Stimulated activated CD8-positive, alpha-beta memory T cell treated with anti-CD3 and anti-CD28 coated beads, Interleukin-15, amount 100 ng/mL, for 1 hour (primary cell): ENCODE data around the gene ZNF518A.
"Not testable (repeated sequence)": the region's sequence is repeated elsewhere in the genome, so short reads cannot be mapped to it uniquely, and the experiment has no call there.

ENCODE experiments used
- DNase-seq: peaks from one replicate; pipeline ENCODE4 v3.0.0-alpha.2; 2020; ENCODE audit warnings: low read depth

Gene ZNF518A

DNA sequence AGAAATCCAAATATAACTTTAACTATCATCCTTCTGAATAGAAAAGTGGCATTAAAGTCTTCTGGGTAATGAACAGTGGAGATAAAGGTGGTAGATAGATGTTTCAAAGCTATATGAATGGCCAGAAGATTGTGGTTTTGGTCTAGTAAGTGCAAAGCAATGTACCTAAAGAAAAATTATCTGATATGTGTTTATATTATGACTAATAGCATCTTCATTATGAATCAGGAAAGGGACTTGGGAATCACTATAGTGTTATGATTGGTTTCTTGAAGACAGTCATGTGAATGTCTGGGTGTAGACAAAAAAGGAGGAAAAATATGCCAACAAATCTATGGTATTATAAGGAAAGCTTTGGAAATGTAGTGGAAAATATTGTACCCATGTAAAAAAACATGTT is 3.0 kb downstream of the ZNF518A start:
- no peak for DNase-seq

GRCh38 chr10:96136810-96137209 is 6.7 kb downstream of the ZNF518A start:
- no peak for DNase-seq

DNA sequence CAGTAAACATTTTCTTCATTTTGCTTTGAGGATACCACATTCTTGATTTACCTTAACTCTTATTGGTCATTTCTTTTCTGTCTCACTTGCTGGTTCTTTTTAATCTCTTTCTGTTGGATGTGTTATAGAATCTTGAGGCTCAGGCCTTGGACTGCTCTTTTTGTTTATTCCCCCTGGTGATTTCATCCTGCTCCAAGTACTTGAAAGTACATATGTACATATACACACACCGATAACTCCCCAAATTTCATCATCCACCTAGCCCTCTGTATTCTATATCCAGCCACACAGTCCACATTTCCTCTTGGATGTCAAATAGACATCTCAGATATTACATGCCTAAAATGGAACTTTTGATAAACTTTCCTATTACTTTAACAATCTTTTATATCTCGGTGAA is 7.5 kb downstream of the ZNF518A start:
- DNase-seq = no peak

DNA sequence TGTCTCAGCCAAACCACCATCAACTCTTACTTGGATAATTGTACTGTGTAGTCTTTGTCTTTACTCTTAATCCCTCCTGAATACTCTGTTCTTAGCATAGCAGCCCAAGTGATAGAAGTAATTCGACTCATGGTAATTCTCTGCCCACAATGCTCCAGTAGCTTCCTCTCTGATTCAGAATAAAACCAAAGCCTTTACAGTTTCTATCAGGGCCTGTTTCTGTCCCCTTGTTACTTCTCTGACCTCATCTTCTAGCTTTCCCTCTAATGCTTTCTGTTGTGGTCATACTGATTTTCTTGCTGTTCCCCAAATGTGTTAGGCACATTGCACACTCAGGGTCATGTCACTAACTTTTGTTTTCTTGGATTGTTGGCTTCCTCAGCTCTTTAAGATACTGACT is 8.0 kb downstream of the ZNF518A start:
- no peak for DNase-seq

DNA sequence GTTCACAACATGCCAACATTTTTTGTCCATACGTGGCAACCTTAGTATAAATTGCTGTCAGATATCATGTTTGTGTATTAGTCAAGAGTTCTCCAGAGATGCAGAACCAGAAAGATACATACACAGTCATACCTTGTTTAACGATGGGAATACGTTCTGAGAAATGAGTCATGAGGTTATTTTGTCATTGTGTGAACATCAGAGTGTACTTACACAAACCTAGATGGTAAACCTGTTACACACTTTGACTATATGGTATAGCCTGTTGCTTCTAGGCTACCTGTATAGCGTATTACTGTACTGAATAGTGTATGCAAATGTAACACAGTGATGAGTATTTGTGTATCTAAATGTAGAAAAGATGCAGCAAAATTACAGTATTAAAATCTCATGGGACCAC is 22.3 kb downstream of the ZNF518A start:
- no peak for DNase-seq

DNA sequence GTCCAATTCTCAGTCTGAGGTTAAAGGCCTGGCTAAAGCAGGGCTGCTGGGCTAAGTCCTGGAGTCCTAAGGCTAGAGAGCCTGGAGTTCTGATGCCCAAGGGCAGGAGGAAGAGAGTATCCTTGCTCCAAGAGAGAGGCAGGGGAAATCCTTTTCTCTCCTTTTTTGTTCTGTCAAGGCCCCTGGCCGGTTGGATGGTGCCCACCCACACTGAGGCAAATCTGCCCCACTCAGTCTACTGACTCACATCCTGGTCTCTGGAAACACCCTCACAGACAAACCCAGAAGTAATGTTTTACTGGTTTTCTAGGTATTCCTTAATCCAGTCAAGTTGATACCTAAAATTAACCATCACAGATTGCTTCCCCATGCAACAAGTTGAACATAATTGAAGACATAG is 23.0 kb downstream of the ZNF518A start:
- DNase-seq = no peak

- DNase-seq = no peak
These were observed 35.6 kb downstream of the ZNF518A start for GRCh38 chr10:96165726-96166125.

DNA sequence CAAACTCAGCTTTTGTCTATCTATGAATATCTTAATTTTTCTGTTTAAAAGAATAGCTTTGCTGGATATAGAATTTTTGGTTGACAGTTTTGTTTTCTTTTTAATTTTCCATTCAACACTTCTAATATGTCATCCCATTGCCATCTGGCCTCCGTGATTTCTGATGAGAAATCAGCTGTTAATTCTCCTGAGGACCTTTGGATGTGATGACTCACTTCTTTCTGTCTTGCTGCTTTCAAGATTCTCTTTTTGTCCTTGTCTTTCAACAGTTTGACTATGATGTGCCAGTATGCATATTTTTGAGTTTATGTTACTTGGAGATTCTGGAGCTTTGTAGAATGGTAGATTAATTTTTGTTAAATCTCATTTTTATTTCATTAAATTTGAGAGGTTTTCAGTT is 38.4 kb downstream of the ZNF518A start:
- DNase-seq = no peak

DNA sequence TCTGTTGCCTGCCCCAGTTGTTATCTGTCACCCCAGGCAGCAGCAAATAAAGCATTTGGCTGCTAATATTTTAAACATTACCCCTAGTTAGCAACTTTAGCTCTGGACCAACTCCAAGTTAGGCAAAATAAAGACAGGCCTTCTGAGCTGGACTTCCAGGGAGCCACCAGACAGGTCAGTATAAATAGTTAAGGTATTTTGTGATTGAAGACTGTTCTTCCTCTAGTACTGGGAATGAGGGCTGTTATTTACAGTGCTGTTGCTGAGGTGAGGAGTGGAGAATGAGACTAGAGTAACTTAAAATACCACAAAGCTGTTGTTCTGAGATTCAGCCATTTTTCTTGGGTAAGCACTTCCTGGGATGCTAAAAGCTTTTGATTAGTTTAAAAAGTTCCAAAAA is 40.1 kb downstream of the ZNF518A start:
- DNase-seq = no peak

DNA sequence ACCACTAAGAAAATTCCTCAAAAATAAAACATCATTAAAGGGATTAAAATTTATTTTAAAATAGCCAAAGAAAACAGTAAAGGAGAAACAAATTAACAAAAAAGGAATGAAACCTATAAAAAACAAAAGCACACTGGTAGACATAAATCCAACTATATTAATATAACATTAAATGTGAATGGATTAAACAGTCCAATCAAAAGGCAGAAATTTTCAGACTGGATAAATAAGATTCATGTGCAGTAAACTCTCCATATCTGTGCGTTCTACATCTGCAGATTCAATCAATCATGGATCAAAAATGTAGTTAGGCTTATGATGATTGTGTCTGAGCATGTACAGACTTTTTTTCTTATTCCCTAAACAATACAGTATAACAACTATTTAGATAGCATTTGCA is 42.6 kb downstream of the ZNF518A start:
- DNase-seq = no peak

GRCh38 chr10:96176985-96177384 is 46.9 kb downstream of the ZNF518A start:
- DNase-seq = no peak

DNA sequence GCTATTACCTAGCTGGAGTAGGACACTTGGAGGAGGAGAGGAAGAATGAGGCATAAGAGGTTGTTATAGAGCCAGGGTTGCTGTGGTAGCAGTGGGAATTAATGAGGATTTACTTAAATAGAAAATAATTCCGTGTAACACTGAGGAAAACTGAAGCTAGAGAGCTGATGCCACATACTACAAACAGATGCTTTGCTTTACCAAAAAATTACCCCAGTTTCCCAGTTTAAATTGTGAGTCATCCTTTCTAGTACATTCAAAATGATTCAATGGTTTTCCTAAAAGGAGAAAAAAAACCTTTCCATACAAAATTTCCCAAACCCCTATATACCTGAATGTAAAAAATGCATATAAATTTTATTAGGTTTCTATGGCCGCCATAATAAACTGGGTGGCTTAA is 58.3 kb downstream of the ZNF518A start:
- DNase-seq = no peak

- no peak for DNase-seq
These were observed 58.8 kb downstream of the ZNF518A start for GRCh38 chr10:96188916-96189315.

- DNase-seq = not testable (repeated sequence)
These were observed 59.4 kb downstream of the ZNF518A start for GRCh38 chr10:96189505-96189904.

DNA sequence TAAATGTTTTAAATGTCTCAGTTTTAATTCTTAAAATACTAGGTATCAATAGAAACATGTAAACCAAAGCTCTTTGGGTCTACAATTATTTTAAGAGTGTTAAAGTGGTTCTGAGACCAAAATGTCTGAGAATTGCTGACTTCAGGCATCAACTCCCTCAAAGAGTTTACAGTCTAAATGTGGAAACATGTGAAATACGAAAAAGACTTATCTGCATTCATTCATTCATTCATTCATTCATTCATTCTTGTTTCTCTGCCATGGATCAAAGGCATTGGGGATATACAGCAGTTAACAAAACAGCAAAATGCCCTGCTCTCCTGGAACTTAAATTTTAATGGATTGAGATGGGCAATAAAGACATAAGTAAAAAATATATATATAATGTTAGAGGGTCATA is 71.4 kb downstream of the ZNF518A start:
- no peak for DNase-seq

DNA sequence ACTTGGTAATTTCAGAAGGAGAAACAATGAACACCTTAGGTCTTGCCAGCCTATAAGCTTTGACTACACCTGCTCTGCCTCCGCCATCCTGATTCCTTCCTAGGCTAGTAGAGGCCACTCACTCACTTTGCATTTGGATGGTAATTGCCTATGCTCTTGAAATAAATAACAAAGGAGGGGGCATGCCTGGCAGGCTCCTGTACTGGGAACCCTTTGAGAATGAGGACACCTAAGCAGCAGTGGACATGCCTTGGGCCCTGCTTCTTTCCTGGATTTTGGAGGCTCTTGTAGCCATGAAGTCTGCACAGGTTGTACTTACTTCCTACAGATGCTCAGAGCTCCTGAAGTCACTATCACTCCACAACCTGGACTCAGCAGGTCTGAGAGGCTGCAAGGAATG is 75.5 kb downstream of the ZNF518A start:
- no peak for DNase-seq

- DNase-seq = no peak
These were observed 78.2 kb downstream of the ZNF518A start for GRCh38 chr10:96208271-96208670.

DNA sequence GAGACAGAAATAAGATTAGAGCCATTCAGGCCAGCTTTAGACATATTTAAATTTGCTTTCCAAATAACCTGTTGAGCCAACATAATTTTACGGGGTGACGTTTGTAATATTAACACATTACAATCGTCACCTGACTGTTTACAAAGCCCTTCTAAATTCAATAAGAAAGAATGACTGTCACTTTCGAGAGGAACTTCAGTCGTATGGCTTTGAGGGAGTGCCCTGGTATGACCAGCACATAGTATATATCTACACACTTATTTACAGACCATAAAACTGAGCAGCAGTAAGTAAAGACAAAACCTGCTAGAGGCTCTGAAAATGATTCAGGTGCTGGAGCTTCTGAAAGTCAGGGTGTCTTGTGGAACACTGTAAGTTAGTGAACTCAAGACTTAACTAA is 78.8 kb downstream of the ZNF518A start:
- DNase-seq = no peak

DNA sequence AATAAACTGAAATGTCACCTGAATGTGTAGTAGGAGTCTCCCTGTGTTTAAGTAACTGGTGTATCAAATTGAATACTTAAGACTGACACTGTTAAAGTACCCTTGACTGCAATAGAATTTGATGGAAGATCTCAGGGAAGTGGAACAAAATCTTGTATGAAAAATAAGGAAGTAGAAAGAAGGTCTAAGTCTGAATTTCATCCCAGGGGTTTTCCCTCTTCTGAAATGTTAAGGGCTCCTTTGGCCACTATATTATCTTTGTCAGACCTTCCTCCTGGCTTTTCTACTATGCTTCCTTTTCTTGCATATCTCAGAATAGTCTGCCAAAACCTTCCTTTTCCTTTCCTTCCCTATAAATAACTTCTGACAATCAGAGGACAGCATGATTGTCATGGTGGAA is 81.7 kb downstream of the ZNF518A start:
- DNase-seq = no peak

DNA sequence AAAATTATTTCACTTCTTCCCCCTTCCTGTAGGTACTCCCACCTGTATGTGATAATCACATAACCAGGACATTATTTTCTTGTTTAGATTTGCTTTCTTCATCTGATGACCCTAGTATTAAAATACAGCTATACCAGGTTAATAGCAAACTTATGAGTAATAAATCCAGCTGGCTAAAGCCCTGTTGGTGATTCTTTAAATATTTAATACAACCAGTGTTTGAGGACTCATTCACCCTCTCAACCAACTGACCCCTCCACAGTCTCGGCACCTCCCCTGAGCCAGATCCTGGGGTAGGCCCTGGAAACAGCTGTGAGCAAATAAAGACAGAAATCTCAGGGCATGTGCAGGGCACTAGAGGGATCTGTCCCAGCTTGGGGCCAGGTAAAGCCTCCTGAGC is 82.8 kb downstream of the ZNF518A start:
- DNase-seq = no peak
